ENCODE measurements around the gene MAGI3. TPM values are rescaled to one million over a fixed set of nuclear protein-coding genes. Genes with fewer than 3 reads are reported as not detected.

The MAGI3 gene
- total RNA-seq, 4 donors from 2014 or later, result 2.8 to 4.1 (median 4.0) TPM

DNA sequence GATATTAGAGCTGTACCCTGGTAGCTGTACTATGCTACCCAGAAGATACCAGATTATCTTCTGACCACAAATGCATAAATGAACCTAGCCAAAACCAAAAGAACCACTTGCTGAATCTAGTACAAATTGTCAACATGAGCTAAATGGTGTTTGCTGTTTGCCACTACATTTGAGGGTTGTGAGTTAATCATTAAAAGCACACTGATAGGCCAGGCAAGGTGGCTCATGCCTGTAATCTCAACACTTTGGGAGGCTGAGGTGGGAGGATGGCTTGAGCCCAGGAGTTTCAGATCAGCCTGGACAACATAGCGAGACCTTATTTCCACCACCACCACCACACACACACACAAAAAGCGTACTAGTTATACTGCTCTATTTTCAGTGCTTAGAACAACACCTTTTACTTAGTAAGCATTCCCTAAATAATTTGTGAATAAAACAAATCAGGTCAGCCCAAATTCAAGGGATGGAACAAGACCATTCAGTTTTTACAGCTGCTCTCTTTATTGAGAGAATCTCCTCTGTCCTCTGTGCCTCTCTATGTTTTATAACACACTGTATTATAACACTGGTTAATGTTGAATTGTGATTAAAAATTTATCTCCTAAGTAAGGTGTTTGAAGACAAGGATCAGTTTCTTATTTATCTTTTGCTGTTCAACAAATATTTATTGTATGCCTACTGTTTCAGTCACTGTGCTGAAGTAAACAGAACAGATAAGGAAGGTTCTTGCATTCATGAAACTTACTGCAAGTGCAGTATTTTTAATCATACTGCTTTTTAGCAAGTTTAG is 44.0 kb downstream of the MAGI3 start:
- H3K9me3 ChIP-seq, result no peaks in the 10 kb centered on the region
- intact Hi-C loops (cut with DNase I; ENCODE audit: low total_unique reads) (no loop called here), in situ Hi-C loops (cut with MboI; ENCODE audit: low sequenced_read_pairs in 4 of 4) (no loop called here)
- no peak for TF ChIP-seq POLR2A (IDR thresholded peaks at IDR 0.05)
- TF ChIP-seq, protein P1, sequence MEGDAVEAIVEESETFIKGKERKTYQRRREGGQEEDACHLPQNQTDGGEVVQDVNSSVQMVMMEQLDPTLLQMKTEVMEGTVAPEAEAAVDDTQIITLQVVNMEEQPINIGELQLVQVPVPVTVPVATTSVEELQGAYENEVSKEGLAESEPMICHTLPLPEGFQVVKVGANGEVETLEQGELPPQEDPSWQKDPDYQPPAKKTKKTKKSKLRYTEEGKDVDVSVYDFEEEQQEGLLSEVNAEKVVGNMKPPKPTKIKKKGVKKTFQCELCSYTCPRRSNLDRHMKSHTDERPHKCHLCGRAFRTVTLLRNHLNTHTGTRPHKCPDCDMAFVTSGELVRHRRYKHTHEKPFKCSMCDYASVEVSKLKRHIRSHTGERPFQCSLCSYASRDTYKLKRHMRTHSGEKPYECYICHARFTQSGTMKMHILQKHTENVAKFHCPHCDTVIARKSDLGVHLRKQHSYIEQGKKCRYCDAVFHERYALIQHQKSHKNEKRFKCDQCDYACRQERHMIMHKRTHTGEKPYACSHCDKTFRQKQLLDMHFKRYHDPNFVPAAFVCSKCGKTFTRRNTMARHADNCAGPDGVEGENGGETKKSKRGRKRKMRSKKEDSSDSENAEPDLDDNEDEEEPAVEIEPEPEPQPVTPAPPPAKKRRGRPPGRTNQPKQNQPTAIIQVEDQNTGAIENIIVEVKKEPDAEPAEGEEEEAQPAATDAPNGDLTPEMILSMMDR (IDR thresholded peaks at IDR 0.05 in 4 of 5, conservative IDR thresholded peaks at IDR 0.05 in 1 of 5), result no peak
- H3K36me3 ChIP-seq, result no peaks in the 10 kb centered on the region
- no peak overlapping the region for H3K27ac ChIP-seq
- H3K27me3 ChIP-seq, result no peaks in the 10 kb centered on the region
- H3K4me3 ChIP-seq, result no peak overlapping the region
- DNase-seq (no peak), ATAC-seq (no peak)
- H3K4me1 ChIP-seq, result no peaks in the 10 kb centered on the region

DNA sequence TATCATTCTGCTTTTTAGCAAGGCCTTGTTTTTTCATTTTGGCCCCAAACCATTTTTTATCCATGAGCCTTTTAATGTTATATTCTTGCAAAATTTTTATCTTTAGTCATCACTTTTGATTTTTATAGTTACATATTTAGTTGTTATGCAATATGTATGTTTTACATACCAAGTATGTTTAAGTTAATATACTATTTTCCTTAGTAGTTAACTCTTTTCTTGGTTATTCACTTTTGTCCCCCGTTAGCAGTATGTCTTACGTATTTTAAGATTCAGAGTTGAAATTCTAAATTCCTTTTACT is 44.5 kb downstream of the MAGI3 start:
- Histone ChIP-seq H3K27me3 (no peaks in the 10 kb centered on the region), H3K4me3 (no peak overlapping the region), H3K36me3 (no peaks in the 10 kb centered on the region), H3K4me1 (no peaks in the 10 kb centered on the region), H3K27ac (no peak overlapping the region), H3K9me3 (no peaks in the 10 kb centered on the region)
- in situ Hi-C loops (cut with MboI; ENCODE audit: low sequenced_read_pairs in 4 of 4) (no loop called here), intact Hi-C loops (cut with DNase I; ENCODE audit: low total_unique reads) (no loop called here)
- no peak for DNase-seq
- ATAC-seq, result no peak
- no peak for TF ChIP-seq POLR2A (IDR thresholded peaks at IDR 0.05)
- TF ChIP-seq, protein P1 (IDR thresholded peaks at IDR 0.05 in 4 of 5, conservative IDR thresholded peaks at IDR 0.05 in 1 of 5), result no peak

DNA sequence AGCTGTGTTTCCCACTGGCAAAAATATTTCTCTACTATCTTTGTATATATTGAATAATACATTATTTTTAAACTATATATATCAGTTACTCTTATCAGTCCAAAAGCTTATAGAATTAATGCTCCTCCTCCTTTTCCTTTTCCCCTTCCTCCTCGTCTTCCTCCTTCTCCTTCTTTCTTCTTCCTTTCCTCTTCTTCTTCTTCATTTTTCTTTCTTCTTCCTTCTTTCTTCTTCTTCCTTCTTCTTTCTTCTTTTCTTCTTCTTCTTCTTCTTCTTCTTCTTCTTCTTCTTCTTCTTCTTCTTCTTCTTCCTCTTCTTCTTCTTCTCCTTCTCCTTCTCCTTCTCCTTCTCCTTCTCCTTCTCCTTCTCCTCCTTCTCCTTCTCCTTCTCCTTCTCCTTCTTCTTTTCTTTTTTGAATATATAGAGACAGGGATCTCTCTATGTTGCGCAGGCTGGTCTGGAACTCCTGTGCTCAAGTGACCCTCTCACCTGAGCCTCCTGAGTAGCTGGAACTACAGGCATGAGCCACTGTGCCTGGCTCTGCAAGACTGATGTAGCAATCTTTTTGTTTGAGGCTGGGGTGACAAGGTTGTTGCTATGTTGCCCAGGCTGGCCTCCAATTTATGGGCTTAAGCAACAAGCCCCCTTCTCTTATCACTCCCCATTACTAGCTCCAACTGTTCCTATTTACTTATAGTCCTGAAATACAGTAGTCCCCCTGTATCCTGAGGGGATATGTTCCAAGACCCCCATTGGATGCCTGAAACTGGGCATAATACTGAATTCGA is 47.4 kb downstream of the MAGI3 start:
- Histone ChIP-seq H3K27me3 (no peaks in the 10 kb centered on the region), H3K9me3 (no peaks in the 10 kb centered on the region), H3K36me3 (no peaks in the 10 kb centered on the region), H3K27ac (no peak overlapping the region), H3K4me3 (no peak overlapping the region), H3K4me1 (no peaks in the 10 kb centered on the region)
- no peak for TF ChIP-seq POLR2A (IDR thresholded peaks at IDR 0.05)
- TF ChIP-seq, protein P1 (IDR thresholded peaks at IDR 0.05 in 4 of 5, conservative IDR thresholded peaks at IDR 0.05 in 1 of 5), result no peak
- intact Hi-C loops (cut with DNase I; ENCODE audit: low total_unique reads), result no loop called here
- ATAC-seq (no peak), DNase-seq (no peak)
- in situ Hi-C loops (cut with MboI; ENCODE audit: low sequenced_read_pairs in 4 of 4), result no loop called here

DNA sequence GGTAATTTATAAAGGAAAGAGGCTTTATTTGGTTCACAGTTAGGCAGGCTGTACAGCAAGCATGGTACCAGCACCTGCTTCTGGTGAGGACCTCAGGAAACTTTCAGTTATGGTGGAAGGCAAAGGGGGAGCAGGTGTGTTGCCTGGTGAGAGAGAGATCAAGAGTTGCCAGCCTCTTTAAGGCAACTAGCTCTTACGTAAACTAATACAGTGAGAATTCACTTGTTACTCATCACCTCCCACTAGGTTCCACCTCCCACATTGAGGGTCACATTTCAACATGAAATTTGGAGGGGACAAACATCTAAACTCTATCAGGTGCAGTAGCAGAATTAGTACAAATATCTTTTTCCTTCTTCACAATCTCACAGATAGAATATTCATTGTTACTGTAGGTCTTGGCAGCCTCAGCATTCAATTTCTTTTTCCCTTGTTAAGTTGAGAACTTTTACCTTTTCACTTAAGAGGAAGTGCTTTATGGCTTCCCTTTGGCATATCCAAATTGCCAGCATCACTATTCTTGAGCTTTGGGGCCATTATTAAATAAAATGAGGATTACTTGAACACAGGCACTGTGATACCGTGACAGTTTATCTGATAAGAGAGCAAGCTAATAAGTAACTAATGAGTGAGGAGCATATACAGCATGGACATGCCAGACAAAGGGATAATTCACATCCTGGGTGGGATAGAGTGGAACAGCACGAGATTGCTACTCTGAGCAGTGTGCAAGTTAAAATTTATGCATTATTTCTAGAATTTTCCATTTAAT is 48.4 kb downstream of the MAGI3 start:
- in situ Hi-C loops (cut with MboI; ENCODE audit: low sequenced_read_pairs in 4 of 4), result no loop called here
- no peak for DNase-seq
- Histone ChIP-seq H3K4me3 (no peak overlapping the region), H3K9me3 (no peaks in the 10 kb centered on the region), H3K27ac (no peak overlapping the region), H3K4me1 (no peaks in the 10 kb centered on the region), H3K36me3 (no peaks in the 10 kb centered on the region), H3K27me3 (no peaks in the 10 kb centered on the region)
- TF ChIP-seq, protein P1 (IDR thresholded peaks at IDR 0.05 in 4 of 5, conservative IDR thresholded peaks at IDR 0.05 in 1 of 5), result no peak
- no peak for TF ChIP-seq POLR2A (IDR thresholded peaks at IDR 0.05)
- intact Hi-C loops (cut with DNase I; ENCODE audit: low total_unique reads), result no loop called here
- no peak for ATAC-seq
